HepG2 (cell line): ENCODE results near the gene TMEM184B. TPM values are rescaled to one million over a fixed set of nuclear protein-coding genes. Genes with fewer than 3 reads are reported as not detected.

Experiments used
- CC2D1A ChIP-seq: sonication (generic); formaldehyde crosslinking; IDR thresholded peaks from 2 replicates; pipeline ENCODE4 v1.8.1; 2023; ENCODE audit warnings: mild to moderate bottlenecking, missing genetic modification reagents
- CEBPG ChIP-seq: IDR thresholded peaks from 2 replicates; pipeline ENCODE4 v1.6.1; 2016
- GATA4 ChIP-seq: sonication (generic); IDR thresholded peaks from 2 replicates; pipeline ENCODE4 v1.6.1; 2016; ENCODE audit warnings: antibody characterized with exemption, low read depth, borderline replicate concordance
- GATAD2A ChIP-seq: IDR thresholded peaks from 2 replicates; pipeline ENCODE4 v1.6.1; 2016
- MEIS2 ChIP-seq: sonication (generic); formaldehyde crosslinking; IDR thresholded peaks from 2 replicates; pipeline ENCODE4 v1.9.0; 2021; ENCODE audit warnings: mild to moderate bottlenecking, missing genetic modification reagents
- MLX ChIP-seq: IDR thresholded peaks from 2 replicates; pipeline ENCODE4 v1.6.1; 2016
- NCOR1 ChIP-seq: fragments of 200-600 bp; sonication (generic); IDR thresholded peaks from 2 replicates; pipeline ENCODE4 v1.7.0; 2017; ENCODE audit warnings: antibody characterized with exemption, low read length, borderline replicate concordance
- NONO ChIP-seq, 2 experiments: fragments of 450-650 bp in 1 of 2; sonication (generic) in 1 of 2; formaldehyde crosslinking in 1 of 2; IDR thresholded peaks in 1 of 2; conservative IDR thresholded peaks in 1 of 2; 2 replicates each; pipeline versions ENCODE4 v1.6.1 to v1.8.0; 2017 to 2022; ENCODE audit warnings: mild to moderate bottlenecking in 1 of 2, missing genetic modification reagents in 1 of 2, moderate library complexity in 1 of 2
- PAF1 ChIP-seq: IDR thresholded peaks from 2 replicates; pipeline ENCODE4 v1.6.1; 2016; ENCODE audit warnings: missing genetic modification reagents, missing compliant biosample characterization
- POLR2AphosphoS5 ChIP-seq: IDR thresholded peaks from 2 replicates; pipeline ENCODE4 v1.6.1; 2012; ENCODE audit warnings: low read depth, low read length
- PRDM15 ChIP-seq: sonication (generic); formaldehyde crosslinking; IDR thresholded peaks from 2 replicates; pipeline ENCODE4 v1.4.0; 2020; ENCODE audit warnings: missing genetic modification reagents
- PRMT3 ChIP-seq: sonication (generic); formaldehyde crosslinking; IDR thresholded peaks from 2 replicates; pipeline ENCODE4 v1.8.1; 2022; ENCODE audit warnings: low read depth, mild to moderate bottlenecking, moderate library complexity, missing genetic modification reagents, borderline replicate concordance
- RBM22 ChIP-seq: fragments of 200-400 bp; formaldehyde crosslinking; optimal IDR thresholded peaks from 2 replicates; pipeline ENCODE3; 2017; ENCODE audit warnings: mild to moderate bottlenecking, low read length, moderate library complexity
- TBX2 ChIP-seq: sonication (generic); formaldehyde crosslinking; IDR thresholded peaks from 2 replicates; pipeline ENCODE4 v1.5.0; 2020; ENCODE audit warnings: missing genetic modification reagents, mild to moderate bottlenecking, borderline replicate concordance
- ZBTB33 ChIP-seq: sonication (generic); formaldehyde crosslinking; IDR thresholded peaks from 2 replicates; pipeline ENCODE4 v1.4.0; 2020; ENCODE audit warnings: missing genetic modification reagents
- ZBTB34 ChIP-seq: sonication (generic); formaldehyde crosslinking; IDR thresholded peaks from 2 replicates; pipeline ENCODE4 v1.8.0; 2022; ENCODE audit warnings: mild to moderate bottlenecking, missing genetic modification reagents
- ZFX ChIP-seq: sonication (generic); formaldehyde crosslinking; IDR thresholded peaks from 2 replicates; pipeline ENCODE4 v1.4.0; 2020; ENCODE audit warnings: mild to moderate bottlenecking, low read depth, missing genetic modification reagents, moderate library complexity
- ZNF292 ChIP-seq: sonication (generic); formaldehyde crosslinking; IDR thresholded peaks from 2 replicates; pipeline ENCODE4 v1.8.1; 2022; ENCODE audit warnings: mild to moderate bottlenecking, low read depth, missing genetic modification reagents, borderline replicate concordance
- ZNF747 ChIP-seq: sonication (generic); formaldehyde crosslinking; IDR thresholded peaks from 2 replicates; pipeline ENCODE4 v1.8.1; 2023; ENCODE audit warnings: missing genetic modification reagents, mild to moderate bottlenecking, borderline replicate concordance
- ZNF761 ChIP-seq: sonication (generic); formaldehyde crosslinking; conservative IDR thresholded peaks from 2 replicates; pipeline ENCODE4 v1.4.0; 2020; ENCODE audit warnings: mild to moderate bottlenecking, missing genetic modification reagents
- ZNF776 ChIP-seq: sonication (generic); formaldehyde crosslinking; IDR thresholded peaks from 2 replicates; pipeline ENCODE4 v1.4.0; 2020; ENCODE audit warnings: mild to moderate bottlenecking, missing genetic modification reagents
- ZNF784 ChIP-seq: sonication (generic); formaldehyde crosslinking; IDR thresholded peaks from 2 replicates; pipeline ENCODE4 v1.5.1; 2020; ENCODE audit warnings: missing genetic modification reagents, mild to moderate bottlenecking, borderline replicate concordance
- polyA plus RNA-seq, 8 experiments: library from polyadenylated mRNA; depleted of rRNA in 3 of 8; stranded (reverse) in 7 of 8; unstranded in 1 of 8; fragments of >200 nt; fragmentation: Illumina TruSeq in 4 of 8; extraction: Trizol in 4 of 8; gene quantifications; 2 replicates each; pipeline versions ENCODE4 v1.2.1 to v1.2.3, GENCODE V29; 2011 to 2016; ENCODE audit warnings: low read depth in 4 of 8, missing spikeins in 1 of 8, mixed read lengths in 1 of 8; ENCODE audit not compliant: insufficient read depth in 1 of 8
- total RNA-seq, 5 experiments: library from RNA; depleted of rRNA; stranded (reverse); fragments of >200 nt; fragmentation: Illumina TruSeq; extraction: Trizol; gene quantifications; 2 replicates each; pipeline ENCODE4 v1.2.3, GENCODE V29; 2016; ENCODE audit warnings: low read depth in 1 of 5

Gene TMEM184B
- total and polyA plus RNA-seq, 2 of the 13 experiments (the other 11 are each of a cell fraction or from before 2014, with no cell fraction given): 15.9 to 16.0 TPM

- TF ChIP-seq NCOR1 (no peak), PRDM15 (CRISPR knock-in tag) (no peak), TBX2 (peak; percentile 18; the same call in 1 of the 2 replicates), PAF1 (CRISPR knock-in tag) (peak; percentile 32; the same call in 1 of the 2 replicates), ZNF761 (no peak), NONO (IDR thresholded peaks at IDR 0.05) (no peak), NONO (CRISPR knock-in tag; conservative IDR thresholded peaks at IDR 0.05) (no peak), MLX (no peak), GATA4 (0 out of 2 replicates have a peak, but pooled peaks have one; percentile 16), ZBTB33 (CRISPR knock-in tag) (peak; percentile 97), RBM22 (peak; percentile 14), ZNF776 (CRISPR knock-in tag) (0 out of 2 replicates have a peak, but pooled peaks have one; percentile 33), ZNF292 (no peak), PRMT3 (no peak), ZFX (peak; percentile 33; the same call in 1 of the 2 replicates), POLR2AphosphoS5 (0 out of 2 replicates have a peak, but pooled peaks have one; percentile 33), CEBPG (CRISPR knock-in tag) (no peak), ZNF784 (CRISPR knock-in tag) (no peak), MEIS2 (CRISPR knock-in tag) (no peak), ZNF747 (peak; percentile 26; the same call in 1 of the 2 replicates), CC2D1A (CRISPR knock-in tag) (no peak), ZBTB34 (CRISPR knock-in tag) (no peak), GATAD2A (CRISPR knock-in tag) (0 out of 2 replicates have a peak, but pooled peaks have one; percentile 15)
Measured at GRCh38 chr22:38289583-38290082, 16.8 kb upstream of the TMEM184B start (continued).
